Ovary (tissue), 9 donors: ENCODE data around the gene SKI. TPM values are rescaled to one million over a fixed set of nuclear protein-coding genes. Genes with fewer than 3 reads are reported as not detected.

Source experiments
- DNase-seq, 5 donors: peaks; one replicate each; pipeline ENCODE4 v3.0.0-alpha.2; 2019 to 2020
- H3K27ac ChIP-seq, 2 donors: fragments of 200-600 bp; one replicate each; pipeline versions ENCODE4 v1.5.1 to v1.8.0; 2019 to 2022
- H3K27me3 ChIP-seq: fragments of 200-600 bp; one replicate; pipeline ENCODE4 v1.8.0; 2022
- H3K36me3 ChIP-seq: fragments of 200-600 bp; sonication (generic); one replicate; pipeline ENCODE4 v1.5.1; 2019
- H3K4me1 ChIP-seq: one replicate; pipeline ENCODE4 v1.8.1; 2013; ENCODE audit warnings: mild to moderate bottlenecking, moderate library complexity; ENCODE audit not compliant: insufficient read depth
- H3K4me3 ChIP-seq: fragments of 200-600 bp; sonication (generic); one replicate; pipeline ENCODE4 v1.5.1; 2017
- H3K9me3 ChIP-seq, 2 donors: fragments of 200-600 bp in 1 of 2; sonication (generic) in 1 of 2; one replicate each; pipeline versions ENCODE4 v1.5.1 to v1.8.1; 2013 to 2019; ENCODE audit warnings: mild to moderate bottlenecking in 1 of 2, moderate library complexity in 1 of 2
- EP300 ChIP-seq: sonication (generic); formaldehyde crosslinking; IDR thresholded peaks from one replicate; pipeline ENCODE4 v1.6.1; 2017; ENCODE audit warnings: antibody characterized with exemption
- POLR2A ChIP-seq: fragments of 450-650 bp; IDR thresholded peaks from one replicate; pipeline ENCODE4 v1.6.1; 2017; ENCODE audit warnings: antibody characterized with exemption, mild to moderate bottlenecking, moderate library complexity
- WGBS, 3 donors: extraction: QIAGEN DNeasy Blood & Tissue Kit in 1 of 3; methylation state at CpG; one replicate each; pipeline versions ENCODE4 v1.1.5 to v1.1.7; 2013 to 2017; 5-methylcytosine and 5-hydroxymethylcytosine counted together
- intact Hi-C, 4 donors: fragments of 100-400 bp; cut with DNase I; formaldehyde crosslinking; loops; one replicate each; pipeline versions ENCODE4 v1.11.0 to v1.15.1; 2022 to 2023
- polyA plus RNA-seq, 2 donors: library from polyadenylated mRNA; stranded (reverse); fragments of 200-250 nt in 1 of 2; fragments of 350-450 nt in 1 of 2; fragmentation: Illumina TruSeq in 1 of 2; extraction: RNeasy Lipid Tissue Mini Kit (QIAGEN cat#74804) in 1 of 2; gene quantifications; one replicate each; pipeline ENCODE4 v1.2.3, GENCODE V29; 2013 to 2014
- total RNA-seq, 7 donors: library from RNA; depleted of rRNA in 2 of 7; stranded (reverse); fragments of >200 nt in 2 of 7; fragmentation: NEBNext Ultra II Directional in 3 of 7; extraction: Animal tissue kit (Norgen Biotek cat#: 25700) in 3 of 7; gene quantifications; one replicate each; pipeline versions ENCODE4 v1.1.0 to v1.2.4, GENCODE V29; 2016 to 2023
- TF ChIP-seq, protein P1 (sequence below), 3 donors: fragments of 450-650 bp in 2 of 3; fragments of 200-600 bp in 1 of 3; IDR thresholded peaks; one replicate each; pipeline versions ENCODE4 v1.5.1 to v1.8.0; 2016 to 2022; ENCODE audit warnings: antibody characterized with exemption in 3 of 3, mild to moderate bottlenecking in 1 of 3
- donor health status: DM: no; HTN: no; CAD: no; lungs with moderate emphysema.
- donor health status: DM: no; HTN: no; CAD: no.
- donor health status: Bipolar disorder and iron deficiency.
- donor health status: DM: yes; HTN: yes; CAD: no.
- donor health status: DM: no; HTN: no; CAD: no.
- donor health status: DM: yes; HTN: yes; CAD: no.

The SKI gene
- total and polyA plus RNA-seq, 9 donors, result 27.8 to 109 (median 79.1) TPM

DNA sequence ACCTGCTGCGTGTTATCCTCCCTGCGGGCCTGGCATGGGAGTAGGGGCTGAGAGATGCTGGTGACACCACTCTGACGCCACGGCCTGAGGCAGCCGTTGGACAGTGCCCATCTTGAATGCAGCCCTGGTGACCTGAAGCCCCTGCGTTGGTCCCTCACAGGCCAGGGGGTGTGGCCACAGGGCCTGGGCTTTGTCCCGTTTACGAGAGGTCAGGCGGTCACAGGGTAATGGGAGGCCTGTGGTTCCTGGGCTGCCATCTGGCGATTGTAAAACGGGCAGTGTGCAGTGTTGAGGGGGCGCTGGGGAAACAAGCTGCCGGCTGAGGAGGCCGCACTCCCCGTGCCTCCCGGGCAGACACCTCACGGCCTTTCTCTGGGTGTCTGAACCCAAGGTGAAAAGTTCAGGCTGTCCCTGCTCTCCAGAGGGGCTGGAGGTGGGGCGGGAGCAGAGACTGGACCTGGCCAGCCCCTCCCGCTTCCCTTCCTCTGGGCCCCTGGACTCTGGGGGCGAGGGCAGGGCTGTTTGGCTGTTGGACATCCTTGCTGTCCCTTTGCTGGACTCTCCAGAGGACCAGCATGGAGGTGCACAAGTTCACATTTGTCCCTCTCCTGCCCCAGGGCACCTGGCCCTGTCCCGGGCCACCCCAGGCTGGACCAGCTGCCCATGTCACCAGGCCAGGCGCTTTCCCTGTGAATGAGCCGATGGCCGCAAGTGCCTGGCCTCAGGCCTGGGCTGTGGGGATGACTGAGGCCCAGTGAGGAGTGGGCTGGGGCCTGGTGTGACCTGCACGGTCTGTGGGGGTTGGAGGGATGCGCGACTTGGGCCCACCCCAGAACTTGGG lies 42.4 kb downstream of the SKI start:
- Histone ChIP-seq H3K4me3 (no peak overlapping the region), H3K27ac (peak overlapping the region in 1 of 2 donors; percentile 21), H3K9me3 (no peaks in the 10 kb centered on the region), H3K27me3 (no peaks in the 10 kb centered on the region), H3K36me3 (no peaks in the 10 kb centered on the region), H3K4me1 (peaks cover 71% of the 10 kb centered on the region)
- TF ChIP-seq, protein P1, sequence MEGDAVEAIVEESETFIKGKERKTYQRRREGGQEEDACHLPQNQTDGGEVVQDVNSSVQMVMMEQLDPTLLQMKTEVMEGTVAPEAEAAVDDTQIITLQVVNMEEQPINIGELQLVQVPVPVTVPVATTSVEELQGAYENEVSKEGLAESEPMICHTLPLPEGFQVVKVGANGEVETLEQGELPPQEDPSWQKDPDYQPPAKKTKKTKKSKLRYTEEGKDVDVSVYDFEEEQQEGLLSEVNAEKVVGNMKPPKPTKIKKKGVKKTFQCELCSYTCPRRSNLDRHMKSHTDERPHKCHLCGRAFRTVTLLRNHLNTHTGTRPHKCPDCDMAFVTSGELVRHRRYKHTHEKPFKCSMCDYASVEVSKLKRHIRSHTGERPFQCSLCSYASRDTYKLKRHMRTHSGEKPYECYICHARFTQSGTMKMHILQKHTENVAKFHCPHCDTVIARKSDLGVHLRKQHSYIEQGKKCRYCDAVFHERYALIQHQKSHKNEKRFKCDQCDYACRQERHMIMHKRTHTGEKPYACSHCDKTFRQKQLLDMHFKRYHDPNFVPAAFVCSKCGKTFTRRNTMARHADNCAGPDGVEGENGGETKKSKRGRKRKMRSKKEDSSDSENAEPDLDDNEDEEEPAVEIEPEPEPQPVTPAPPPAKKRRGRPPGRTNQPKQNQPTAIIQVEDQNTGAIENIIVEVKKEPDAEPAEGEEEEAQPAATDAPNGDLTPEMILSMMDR (IDR thresholded peaks at IDR 0.05), result no peak
- no peak for TF ChIP-seq POLR2A
- TF ChIP-seq EP300, result no peak
- DNase-seq, result peak in 2 of 5 donors; percentile 25 to 28
- intact Hi-C loops, result loop anchor here in 2 of 4 donors (5.0 kb wide), 1 partner anchor 33 kb away; no protein-coding TSS in a partner anchor
- 52 to 65% (median 56%) methylated on average over 24 to 27 of the region's 27 CpGs for WGBS, 3 donors

DNA sequence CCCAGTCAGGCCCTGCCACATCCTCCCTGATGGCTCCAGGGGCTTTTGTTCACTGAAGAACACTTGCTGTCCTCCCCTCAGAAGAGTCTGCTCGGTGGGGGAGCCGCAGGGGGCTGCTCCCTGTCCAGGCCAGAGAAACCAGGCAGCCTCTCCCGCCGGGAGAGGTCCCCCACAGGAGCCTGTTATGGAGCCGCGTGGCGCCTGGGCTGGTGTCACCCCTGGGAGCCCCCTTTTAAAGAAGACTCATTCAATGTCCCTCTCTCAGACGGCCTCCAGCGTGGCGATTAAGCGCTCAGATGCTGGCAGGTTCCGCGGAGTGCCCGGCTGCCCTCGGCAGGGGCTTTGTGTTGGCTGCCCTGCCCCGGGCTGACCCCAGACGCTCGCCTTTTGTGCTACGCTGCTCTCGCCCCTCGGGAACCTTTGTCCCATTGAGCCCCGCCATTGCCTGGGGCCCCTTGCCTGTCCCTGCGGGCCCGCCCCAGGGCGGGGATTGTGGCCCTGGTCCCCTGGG lies 43.1 kb downstream of the SKI start:
- Histone ChIP-seq H3K36me3 (no peaks in the 10 kb centered on the region), H3K27me3 (no peaks in the 10 kb centered on the region), H3K27ac (no peak overlapping the region), H3K4me1 (peaks cover 75% of the 10 kb centered on the region), H3K9me3 (no peaks in the 10 kb centered on the region), H3K4me3 (no peak overlapping the region)
- DNase-seq, result no peak
- TF ChIP-seq POLR2A (no peak), EP300 (no peak)
- TF ChIP-seq, protein P1 (IDR thresholded peaks at IDR 0.05), result no peak
- 88 to 92% (median 88%) methylated on average over 23 to 25 of the region's 25 CpGs for WGBS, 3 donors
- intact Hi-C loops, result loop anchor here in 2 of 4 donors (5.0 kb wide), 1 partner anchor 34 kb away; no protein-coding TSS in a partner anchor

DNA sequence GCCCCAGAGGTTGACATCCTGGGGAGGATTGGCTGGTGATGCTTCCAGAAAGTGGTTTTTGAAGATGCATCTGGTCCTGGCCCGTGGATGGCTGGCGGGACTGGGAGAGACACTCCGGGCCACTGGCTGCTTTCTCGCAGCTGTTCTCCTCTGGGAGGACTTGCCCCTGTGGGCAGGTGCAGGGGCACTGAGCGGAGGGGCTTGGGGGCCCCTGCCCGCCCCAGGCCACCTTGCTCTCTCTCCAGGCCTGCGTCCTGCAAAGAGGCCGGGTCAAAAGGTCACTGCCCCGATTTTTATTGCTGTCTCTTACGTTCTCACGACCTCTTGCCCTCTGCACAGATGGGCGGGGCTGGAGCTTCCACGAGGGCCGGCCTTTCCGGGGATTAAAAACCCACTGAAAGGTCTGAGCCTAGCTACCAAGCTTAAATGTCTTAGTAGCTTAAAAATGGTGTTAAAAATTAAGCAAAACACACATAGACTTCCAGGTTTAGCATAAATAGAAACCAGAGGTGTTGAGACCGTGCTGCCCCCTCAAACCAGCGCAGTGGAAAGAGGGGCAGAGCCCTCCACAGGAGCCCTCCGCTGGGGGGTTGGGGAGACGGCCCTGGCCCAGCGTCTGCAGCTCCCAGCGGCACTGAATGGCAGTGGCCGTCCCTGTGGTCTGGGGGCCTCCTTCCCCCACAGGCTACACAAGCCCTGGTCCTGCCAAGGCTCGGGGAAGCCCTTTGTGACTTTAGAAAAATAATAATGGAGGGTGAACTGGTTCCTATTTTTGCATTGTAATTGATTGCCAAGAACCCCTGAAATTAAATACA lies 43.9 kb downstream of the SKI start:
- H3K4me3 ChIP-seq, result no peak overlapping the region
- TF ChIP-seq POLR2A (no peak), EP300 (no peak)
- TF ChIP-seq, protein P1 (IDR thresholded peaks at IDR 0.05), result no peak
- intact Hi-C loops, result loop anchor here in 2 of 4 donors (5.0 kb wide), 1 partner anchor 35 kb away; no protein-coding TSS in a partner anchor
- peaks cover 70% of the 10 kb centered on the region for H3K4me1 ChIP-seq
- H3K27me3 ChIP-seq, result no peaks in the 10 kb centered on the region
- no peaks in the 10 kb centered on the region for H3K36me3 ChIP-seq
- peak overlapping the region in 1 of 2 donors; percentile 11 for H3K27ac ChIP-seq
- no peaks in the 10 kb centered on the region for H3K9me3 ChIP-seq
- no peak for DNase-seq
- 40 to 51% (median 49%) methylated on average over 23 of the region's 23 CpGs for WGBS, 3 donors

DNA sequence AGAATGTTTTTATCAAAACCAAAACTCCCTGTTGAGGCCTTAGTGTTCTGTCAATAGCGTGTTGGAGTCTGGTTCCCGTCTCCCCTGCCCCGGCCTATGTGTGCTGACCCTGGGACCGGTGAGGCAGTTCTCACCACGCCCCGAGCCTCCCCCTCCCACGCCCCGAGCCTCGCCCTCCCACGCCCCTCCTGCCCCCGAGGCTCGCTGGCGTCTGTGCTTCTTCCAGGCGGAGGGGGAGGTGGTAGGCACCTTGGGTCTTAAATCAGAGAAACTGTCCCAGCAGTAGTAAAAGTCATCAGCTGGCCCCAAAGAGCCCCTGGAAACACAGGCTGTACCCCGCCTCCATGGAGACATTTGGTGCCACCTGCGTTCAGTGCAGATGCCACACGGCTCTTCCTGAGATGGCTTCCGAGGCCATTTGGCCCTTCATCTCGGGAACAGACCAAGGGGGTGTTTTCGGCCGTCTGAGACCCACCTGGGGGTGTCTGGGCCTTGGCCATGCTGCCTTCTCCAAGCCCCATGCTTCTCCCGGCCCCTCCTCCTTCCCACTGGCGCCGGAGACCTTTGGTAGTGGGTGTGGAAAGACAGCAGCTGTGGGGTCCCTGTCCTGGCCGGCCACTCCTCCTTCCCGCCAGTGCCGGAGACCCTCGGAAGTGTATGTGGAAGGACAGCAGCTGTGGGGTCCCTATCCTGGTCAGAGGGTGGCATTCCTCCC lies 44.7 kb downstream of the SKI start:
- Histone ChIP-seq H3K27ac (no peak overlapping the region), H3K27me3 (no peaks in the 10 kb centered on the region), H3K9me3 (no peaks in the 10 kb centered on the region), H3K4me3 (no peak overlapping the region), H3K4me1 (peaks cover 67% of the 10 kb centered on the region), H3K36me3 (no peaks in the 10 kb centered on the region)
- TF ChIP-seq POLR2A, result no peak
- TF ChIP-seq, protein P1 (IDR thresholded peaks at IDR 0.05), result no peak
- TF ChIP-seq EP300, result no peak
- WGBS, 3 donors, result 47 to 57% (median 55%) methylated on average over 28 of the region's 28 CpGs
- intact Hi-C loops, result loop anchor here in 2 of 4 donors (5.0 kb wide), 1 partner anchor 36 kb away; no protein-coding TSS in a partner anchor
- no peak for DNase-seq
